GM21360 (cell line): Measurements from ENCODE around the gene ADM5.

Source experiments
- ATAC-seq: cut with Tn5 transposase; IDR thresholded peaks from one replicate; pipeline ENCODE4 v1.9.1; 2021; ENCODE audit warnings: mild to moderate bottlenecking, moderate library complexity; ENCODE audit not compliant: unreplicated experiment

The ADM5 gene

GRCh38 chr19:49679771-49680413 lies 9.5 kb upstream of the ADM5 start:
- no peak for ATAC-seq

- ATAC-seq, result no peak
These were observed 8.7 kb upstream of the ADM5 start for GRCh38 chr19:49680421-49681351.

- no peak for ATAC-seq
These were observed 7.6 kb upstream of the ADM5 start for GRCh38 chr19:49681830-49682229.

- ATAC-seq, result no peak
These were observed 7.1 kb upstream of the ADM5 start for GRCh38 chr19:49682274-49682673.

GRCh38 chr19:49683814-49684250 lies 5.6 kb upstream of the ADM5 start:
- no peak for ATAC-seq

- ATAC-seq, result no peak
These were observed 5.0 kb upstream of the ADM5 start for GRCh38 chr19:49684251-49684982.

GRCh38 chr19:49684983-49685553 lies 4.3 kb upstream of the ADM5 start:
- no peak for ATAC-seq

GRCh38 chr19:49685845-49686332 lies 3.5 kb upstream of the ADM5 start:
- no peak for ATAC-seq

- no peak for ATAC-seq
These were observed 2.8 kb upstream of the ADM5 start for GRCh38 chr19:49686503-49687088.

GRCh38 chr19:49687150-49687549 lies 2.2 kb upstream of the ADM5 start:
- ATAC-seq, result no peak

- ATAC-seq, result no peak
These were observed 1.7 kb upstream of the ADM5 start for GRCh38 chr19:49687566-49688316.

GRCh38 chr19:49688531-49689132 lies 762 bp upstream of the ADM5 start:
- no peak for ATAC-seq

- no peak for ATAC-seq
These were observed 773 bp downstream of the ADM5 start for GRCh38 chr19:49690079-49690655.

- no peak for ATAC-seq
These were observed 1.4 kb downstream of the ADM5 start, which contains the start of gene CPT1C for GRCh38 chr19:49690656-49691242. TSS of gene CPT1C (plus strand) at chr19:49691116. CDS start at chr19:49692253, 1,137 bp downstream.

- ATAC-seq, result no peak
These were observed 2.1 kb downstream of the ADM5 start for GRCh38 chr19:49691243-49692146.

GRCh38 chr19:49692147-49692506 lies 2.7 kb downstream of the ADM5 start:
- no peak for ATAC-seq

- no peak for ATAC-seq
These were observed 6.7 kb downstream of the ADM5 start for GRCh38 chr19:49696115-49696514.

- no peak for ATAC-seq
These were observed 7.5 kb downstream of the ADM5 start for GRCh38 chr19:49696865-49697264.
